IMR-90 (cell line): ENCODE data around the gene FXYD3. TPM values are rescaled to one million over a fixed set of nuclear protein-coding genes. Genes with fewer than 3 reads are reported as not detected.

Experiments used
- ATAC-seq: fragments of 200-7000 bp; cut with Tn5 transposase; 2 replicates; pipeline ENCODE4 v1.9.1; 2020; ENCODE audit warnings: low read depth, mild to moderate bottlenecking, moderate library complexity
- BruUV-seq: library from RNA; stranded (reverse); fragments of 400-500 nt; replicated peaks from 2 replicates; lab custom pipeline; 2021; lab: Mats Ljungman, UMichigan
- CTCF ChIA-PET: fragments of 300-600 bp; formaldehyde crosslinking; extraction: SDS; loops from one replicate; lab custom pipeline; 2021; ENCODE audit warnings: antibody characterized with exemption; lab: Yijun Ruan, JAX
- POLR2A ChIA-PET: fragments of 300-600 bp; sonication (Branson Sonifier 250); formaldehyde crosslinking; loops from one replicate; lab custom pipeline; 2022; ENCODE audit warnings: antibody characterized with exemption; ENCODE audit not compliant: unreplicated experiment; lab: Charles Lee
- DNase-seq: peaks from one replicate; pipeline ENCODE4 v3.0.0; 2013
- H2AFZ ChIP-seq: replicated peaks from 2 replicates; pipeline ENCODE3; 2013; ENCODE audit warnings: low read length, mild to moderate bottlenecking; ENCODE audit not compliant: poor library complexity
- H2AK5ac ChIP-seq: 2 replicates; pipeline ENCODE4 v1.6.1; 2013; ENCODE audit warnings: low read depth, low read length, inconsistent platforms
- H2AK9ac ChIP-seq: replicated peaks from 2 replicates; pipeline ENCODE3; 2013; ENCODE audit warnings: mild to moderate bottlenecking, low read depth, low read length, moderate library complexity; ENCODE audit not compliant: poor library complexity
- H2BK120ac ChIP-seq: 2 replicates; pipeline ENCODE4 v1.6.1; 2013; ENCODE audit warnings: low read depth, low read length, inconsistent platforms
- H2BK15ac ChIP-seq: 3 replicates; pipeline ENCODE4 v1.6.1; 2013; ENCODE audit warnings: low read depth, low read length, inconsistent platforms
- H2BK20ac ChIP-seq: 2 replicates; pipeline ENCODE4 v1.6.1; 2013; ENCODE audit warnings: low read depth, mild to moderate bottlenecking, inconsistent platforms, low read length, moderate library complexity
- H2BK5ac ChIP-seq: 2 replicates; pipeline ENCODE4 v1.6.1; 2013; ENCODE audit warnings: mild to moderate bottlenecking, low read depth, low read length, inconsistent platforms; ENCODE audit not compliant: poor library complexity, severe bottlenecking
- H3K14ac ChIP-seq: replicated peaks from 2 replicates; pipeline ENCODE4 v1.6.1; 2013; ENCODE audit warnings: low read depth, low read length, inconsistent platforms
- H3K18ac ChIP-seq: 2 replicates; pipeline ENCODE4 v1.6.1; 2013; ENCODE audit warnings: low read depth, low read length, control low read depth
- H3K23ac ChIP-seq: 2 replicates; pipeline ENCODE4 v1.6.1; 2013; ENCODE audit warnings: low read depth, low read length, inconsistent platforms
- H3K27ac ChIP-seq: 2 replicates; pipeline ENCODE4 v1.5.1; 2013; ENCODE audit warnings: mild to moderate bottlenecking, control low read depth, low read length; ENCODE audit not compliant: insufficient read depth
- H3K27me3 ChIP-seq: 2 replicates; pipeline ENCODE4 v1.6.1; 2013; ENCODE audit warnings: low read length; ENCODE audit not compliant: control insufficient read depth, insufficient read depth
- H3K36me3 ChIP-seq: 2 replicates; pipeline ENCODE4 v1.6.1; 2013; ENCODE audit warnings: low read length, mixed read lengths; ENCODE audit not compliant: control insufficient read depth, insufficient read depth
- H3K4ac ChIP-seq: 2 replicates; pipeline ENCODE4 v1.6.1; 2013; ENCODE audit warnings: low read depth, low read length, inconsistent platforms
- H3K4me1 ChIP-seq: 2 replicates; pipeline ENCODE4 v1.6.1; 2013; ENCODE audit warnings: low read length, mixed read lengths; ENCODE audit not compliant: control insufficient read depth, insufficient read depth
- H3K4me2 ChIP-seq: 2 replicates; pipeline ENCODE4 v1.6.1; 2013; ENCODE audit warnings: low read depth, mild to moderate bottlenecking, control low read depth, low read length, moderate library complexity
- H3K4me3 ChIP-seq: 2 replicates; pipeline ENCODE4 v1.5.1; 2013; ENCODE audit warnings: low read depth, mild to moderate bottlenecking, control low read depth, low read length, moderate library complexity; ENCODE audit not compliant: insufficient read depth
- H3K56ac ChIP-seq: 2 replicates; pipeline ENCODE4 v1.6.1; 2013; ENCODE audit warnings: low read length, inconsistent platforms; ENCODE audit not compliant: insufficient read depth; ENCODE audit errors: extremely low read depth
- H3K79me1 ChIP-seq, 2 experiments: 2 replicates each; pipeline ENCODE4 v1.6.1; 2013; ENCODE audit warnings: low read length in 2 of 2, inconsistent platforms in 1 of 2, low read depth in 1 of 2
- H3K9ac ChIP-seq: 2 replicates; pipeline ENCODE4 v1.6.1; 2013; ENCODE audit warnings: low read depth, low read length, control low read depth
- H3K9me1 ChIP-seq: 2 replicates; pipeline ENCODE4 v1.6.1; 2013; ENCODE audit warnings: low read length, inconsistent platforms; ENCODE audit not compliant: insufficient read depth
- H3K9me3 ChIP-seq: 2 replicates; pipeline ENCODE4 v1.6.1; 2013; ENCODE audit warnings: low read length; ENCODE audit not compliant: control insufficient read depth, insufficient read depth
- H4K20me1 ChIP-seq: 2 replicates; pipeline ENCODE4 v1.6.1; 2013; ENCODE audit warnings: low read length, inconsistent platforms; ENCODE audit not compliant: insufficient read depth
- H4K5ac ChIP-seq: 2 replicates; pipeline ENCODE4 v1.6.1; 2013; ENCODE audit warnings: mild to moderate bottlenecking, low read depth, low read length, control low read depth
- H4K8ac ChIP-seq, 2 experiments: 2 replicates each; pipeline ENCODE4 v1.6.1; 2013; ENCODE audit warnings: low read depth in 2 of 2, low read length in 2 of 2, control low read depth in 1 of 2, inconsistent platforms in 1 of 2
- H4K91ac ChIP-seq: 2 replicates; pipeline ENCODE4 v1.6.1; 2013; ENCODE audit warnings: low read depth, low read length, inconsistent platforms; ENCODE audit not compliant: insufficient read depth
- BHLHE40 ChIP-seq: fragments of 150-350 bp; IDR thresholded peaks from 2 replicates; pipeline ENCODE4 v1.6.1; 2016; ENCODE audit warnings: mild to moderate bottlenecking, low read depth, low read length
- CEBPB ChIP-seq: IDR thresholded peaks from 2 replicates; pipeline ENCODE4 v1.6.1; 2012; ENCODE audit warnings: low read depth, low read length, improper control_type of control experiment
- CHD1 ChIP-seq: IDR thresholded peaks from 2 replicates; pipeline ENCODE4 v1.6.1; 2012; ENCODE audit warnings: low read depth, low read length, improper control_type of control experiment
- CTCF ChIP-seq: conservative IDR thresholded peaks from 2 replicates; pipeline ENCODE4 v1.5.1; 2012; ENCODE audit warnings: mild to moderate bottlenecking, low read depth, low read length, improper control_type of control experiment
- MAFK ChIP-seq: IDR thresholded peaks from 2 replicates; pipeline ENCODE4 v1.6.1; 2012; ENCODE audit warnings: low read depth, low read length, improper control_type of control experiment
- MXI1 ChIP-seq: IDR thresholded peaks from 2 replicates; pipeline ENCODE4 v1.6.1; 2012; ENCODE audit warnings: low read depth, mild to moderate bottlenecking, low read length, moderate library complexity, borderline replicate concordance
- NFE2L2 ChIP-seq: fragments of 150-350 bp; IDR thresholded peaks from 2 replicates; pipeline ENCODE4 v1.6.1; 2016; ENCODE audit warnings: low read depth, mild to moderate bottlenecking, low read length
- POLR2A ChIP-seq: IDR thresholded peaks from 2 replicates; pipeline ENCODE4 v1.6.1; 2012; ENCODE audit warnings: mild to moderate bottlenecking, low read depth, low read length
- RCOR1 ChIP-seq: IDR thresholded peaks from 2 replicates; pipeline ENCODE4 v1.6.1; 2012; ENCODE audit warnings: mild to moderate bottlenecking, low read length, improper control_type of control experiment; ENCODE audit not compliant: insufficient replicate concordance
- RFX5 ChIP-seq: IDR thresholded peaks from 2 replicates; pipeline ENCODE4 v1.8.0; 2012; ENCODE audit warnings: low read depth, mild to moderate bottlenecking, low read length, moderate library complexity
- WGBS, 2 experiments: methylation state at CpG; one replicate each; pipeline versions ENCODE4 v1.1.5 to v1.1.7; 2013; ENCODE audit warnings: missing lambda C conversion rate in 2 of 2; ENCODE audit not compliant: insufficient read length in 1 of 2; ENCODE audit errors: extremely low coverage in 2 of 2; 5-methylcytosine and 5-hydroxymethylcytosine counted together
- dilution Hi-C: fragments of 300-500 bp; cut with HindIII; formaldehyde crosslinking; loops from one replicate; pipeline ENCODE4 v1.14.3; 2018; ENCODE audit warnings: low sequenced_read_pairs; ENCODE audit not compliant: unreplicated experiment
- in situ Hi-C: fragments of 300-500 bp; cut with MboI; formaldehyde crosslinking; loops from 3 replicates; pipeline ENCODE4 v1.14.3; 2019; ENCODE audit warnings: low sequenced_read_pairs, inconsistent platforms, mixed read lengths
- intact Hi-C: fragments of 100-400 bp; cut with micrococcal nuclease; formaldehyde crosslinking; loops from 2 replicates; pipeline ENCODE4 v1.10.0; 2022
- polyA plus RNA-seq, 3 experiments: library from polyadenylated mRNA; depleted of rRNA; stranded (reverse); fragments of >200 nt; gene quantifications; 2 replicates each; pipeline ENCODE4 v1.2.3, GENCODE V29; 2012; ENCODE audit warnings: low replicate concordance in 1 of 3
- total RNA-seq: library from RNA; depleted of rRNA; stranded (reverse); fragments of >200 nt; gene quantifications from 2 replicates; pipeline ENCODE4 v1.2.3, GENCODE V29; 2012
- TF ChIP-seq, protein P1 (sequence below): fragments of 150-350 bp; IDR thresholded peaks from 2 replicates; pipeline ENCODE4 v1.6.1; 2016; ENCODE audit warnings: low read depth, mild to moderate bottlenecking, low read length, moderate library complexity, borderline replicate concordance
- TF ChIP-seq, protein P2 (sequence below): fragments of 150-350 bp; IDR thresholded peaks from 2 replicates; pipeline ENCODE4 v1.6.1; 2017; ENCODE audit warnings: mild to moderate bottlenecking, antibody characterized with exemption, low read length, low read depth

FXYD3 gene
- total and polyA plus RNA-seq, 2 of the 4 experiments (the other 2 are of a cell fraction): not detected

- Histone ChIP-seq H3K9ac (no peak overlapping the region), H2BK120ac (no peak overlapping the region), H3K27ac (no peak overlapping the region), H3K23ac (no peak overlapping the region), H3K14ac (no peak overlapping the region), H3K4me1 (no peaks in the 10 kb centered on the region), H4K5ac (no peak overlapping the region), H3K36me3 (no peaks in the 10 kb centered on the region), H3K56ac (no peak overlapping the region), H4K8ac (no peak overlapping the region), H2AK5ac (no peak overlapping the region), H3K27me3 (peaks cover 3% of the 10 kb centered on the region; the same call in 1 of the 2 replicates), H3K4me2 (no peak overlapping the region), H3K4me3 (no peak overlapping the region), H3K4ac (no peak overlapping the region), H2AFZ (peak overlapping the region; percentile 32), H4K91ac (no peak overlapping the region), H2BK20ac (no peak overlapping the region), H3K79me1 (no peaks in the 10 kb centered on the region), H2BK5ac (no peak overlapping the region), H2BK15ac (no peak overlapping the region), H3K9me1 (no peaks in the 10 kb centered on the region), H3K18ac (no peak overlapping the region), H2AK9ac (no peak overlapping the region), H4K20me1 (no peaks in the 10 kb centered on the region), H3K9me3 (no peaks in the 10 kb centered on the region)
- ATAC-seq (no peak), DNase-seq (no peak)
- ChIA-PET POLR2A (no interaction called here), CTCF (no interaction called here)
- in situ Hi-C loops (no loop called here), intact Hi-C loops (no loop called here), dilution Hi-C loops (no loop called here)
- 67% methylated on average over 10 of the region's 11 CpGs; no CpG with 5 or more reads in 1 of the 2 experiments for WGBS, 2 experiments
- TF ChIP-seq MXI1 (no peak), RFX5 (no peak), CEBPB (no peak), CTCF (no peak), NFE2L2 (no peak), RCOR1 (no peak), BHLHE40 (no peak), POLR2A (no peak), CHD1 (no peak), MAFK (no peak)
- TF ChIP-seq, protein P1, sequence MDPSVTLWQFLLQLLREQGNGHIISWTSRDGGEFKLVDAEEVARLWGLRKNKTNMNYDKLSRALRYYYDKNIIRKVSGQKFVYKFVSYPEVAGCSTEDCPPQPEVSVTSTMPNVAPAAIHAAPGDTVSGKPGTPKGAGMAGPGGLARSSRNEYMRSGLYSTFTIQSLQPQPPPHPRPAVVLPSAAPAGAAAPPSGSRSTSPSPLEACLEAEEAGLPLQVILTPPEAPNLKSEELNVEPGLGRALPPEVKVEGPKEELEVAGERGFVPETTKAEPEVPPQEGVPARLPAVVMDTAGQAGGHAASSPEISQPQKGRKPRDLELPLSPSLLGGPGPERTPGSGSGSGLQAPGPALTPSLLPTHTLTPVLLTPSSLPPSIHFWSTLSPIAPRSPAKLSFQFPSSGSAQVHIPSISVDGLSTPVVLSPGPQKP: no peak
- TF ChIP-seq, protein P2, sequence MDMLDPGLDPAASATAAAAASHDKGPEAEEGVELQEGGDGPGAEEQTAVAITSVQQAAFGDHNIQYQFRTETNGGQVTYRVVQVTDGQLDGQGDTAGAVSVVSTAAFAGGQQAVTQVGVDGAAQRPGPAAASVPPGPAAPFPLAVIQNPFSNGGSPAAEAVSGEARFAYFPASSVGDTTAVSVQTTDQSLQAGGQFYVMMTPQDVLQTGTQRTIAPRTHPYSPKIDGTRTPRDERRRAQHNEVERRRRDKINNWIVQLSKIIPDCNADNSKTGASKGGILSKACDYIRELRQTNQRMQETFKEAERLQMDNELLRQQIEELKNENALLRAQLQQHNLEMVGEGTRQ: no peak
- no TSS peak for BruUV-seq
Observed at GRCh38 chr19:35093941-35094647, 21.5 kb upstream of the FXYD3 start.
